Retinal pigment epithelial cell (primary cell): Measurements from ENCODE around the gene HMG20A.

Experiments used
- DNase-seq: peaks from one replicate; pipeline ENCODE4 v3.0.0-alpha.2; 2010; ENCODE audit warnings: low read depth
- H3K4me3 ChIP-seq: 2 replicates; pipeline ENCODE4 v1.5.1; 2011; ENCODE audit warnings: mild to moderate bottlenecking, low read length, control low read depth, moderate library complexity
- TF ChIP-seq, protein P1 (sequence below): conservative IDR thresholded peaks from 2 replicates; pipeline ENCODE4 v1.5.1; 2011; ENCODE audit warnings: low read depth, low read length, control low read depth, inconsistent platforms

Gene HMG20A

DNA sequence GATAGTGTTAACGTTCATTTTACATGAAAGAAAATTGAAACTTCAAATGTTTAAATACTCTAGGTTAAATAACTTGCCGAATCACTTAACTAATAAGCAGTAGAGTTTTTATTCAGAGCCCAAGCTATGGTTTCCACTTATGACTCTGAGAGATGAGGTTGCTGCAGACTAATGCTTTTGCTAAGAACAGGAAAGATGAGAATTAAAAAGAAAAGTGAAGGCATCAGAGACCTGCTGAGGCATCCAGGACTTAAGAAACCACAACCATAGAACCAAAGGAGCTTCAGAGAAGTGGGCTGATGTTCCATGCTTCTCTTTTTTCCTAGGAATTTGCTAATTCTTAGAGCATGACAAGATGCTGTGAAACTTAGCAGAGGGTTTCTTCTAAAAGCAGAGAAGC, 9.5 kb downstream of the HMG20A start:
- TF ChIP-seq, protein P1, sequence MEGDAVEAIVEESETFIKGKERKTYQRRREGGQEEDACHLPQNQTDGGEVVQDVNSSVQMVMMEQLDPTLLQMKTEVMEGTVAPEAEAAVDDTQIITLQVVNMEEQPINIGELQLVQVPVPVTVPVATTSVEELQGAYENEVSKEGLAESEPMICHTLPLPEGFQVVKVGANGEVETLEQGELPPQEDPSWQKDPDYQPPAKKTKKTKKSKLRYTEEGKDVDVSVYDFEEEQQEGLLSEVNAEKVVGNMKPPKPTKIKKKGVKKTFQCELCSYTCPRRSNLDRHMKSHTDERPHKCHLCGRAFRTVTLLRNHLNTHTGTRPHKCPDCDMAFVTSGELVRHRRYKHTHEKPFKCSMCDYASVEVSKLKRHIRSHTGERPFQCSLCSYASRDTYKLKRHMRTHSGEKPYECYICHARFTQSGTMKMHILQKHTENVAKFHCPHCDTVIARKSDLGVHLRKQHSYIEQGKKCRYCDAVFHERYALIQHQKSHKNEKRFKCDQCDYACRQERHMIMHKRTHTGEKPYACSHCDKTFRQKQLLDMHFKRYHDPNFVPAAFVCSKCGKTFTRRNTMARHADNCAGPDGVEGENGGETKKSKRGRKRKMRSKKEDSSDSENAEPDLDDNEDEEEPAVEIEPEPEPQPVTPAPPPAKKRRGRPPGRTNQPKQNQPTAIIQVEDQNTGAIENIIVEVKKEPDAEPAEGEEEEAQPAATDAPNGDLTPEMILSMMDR, result no peak

GRCh38 chr15:77430652-77431051, 10.0 kb downstream of the HMG20A start:
- no peak overlapping the region for H3K4me3 ChIP-seq
- no peak for DNase-seq
- TF ChIP-seq, protein P1, result no peak

More for the DNA sequence above, 9.5 kb downstream of the HMG20A start:
- DNase-seq, result no peak
- no peak overlapping the region for H3K4me3 ChIP-seq

- no peak overlapping the region for H3K4me3 ChIP-seq
- DNase-seq, result no peak
- TF ChIP-seq, protein P1, result no peak
Measured at GRCh38 chr15:77436822-77437221, 16.1 kb downstream of the HMG20A start.

GRCh38 chr15:77437264-77437663, 16.6 kb downstream of the HMG20A start:
- TF ChIP-seq, protein P1, result no peak
- H3K4me3 ChIP-seq, result no peak overlapping the region
- no peak for DNase-seq

DNA sequence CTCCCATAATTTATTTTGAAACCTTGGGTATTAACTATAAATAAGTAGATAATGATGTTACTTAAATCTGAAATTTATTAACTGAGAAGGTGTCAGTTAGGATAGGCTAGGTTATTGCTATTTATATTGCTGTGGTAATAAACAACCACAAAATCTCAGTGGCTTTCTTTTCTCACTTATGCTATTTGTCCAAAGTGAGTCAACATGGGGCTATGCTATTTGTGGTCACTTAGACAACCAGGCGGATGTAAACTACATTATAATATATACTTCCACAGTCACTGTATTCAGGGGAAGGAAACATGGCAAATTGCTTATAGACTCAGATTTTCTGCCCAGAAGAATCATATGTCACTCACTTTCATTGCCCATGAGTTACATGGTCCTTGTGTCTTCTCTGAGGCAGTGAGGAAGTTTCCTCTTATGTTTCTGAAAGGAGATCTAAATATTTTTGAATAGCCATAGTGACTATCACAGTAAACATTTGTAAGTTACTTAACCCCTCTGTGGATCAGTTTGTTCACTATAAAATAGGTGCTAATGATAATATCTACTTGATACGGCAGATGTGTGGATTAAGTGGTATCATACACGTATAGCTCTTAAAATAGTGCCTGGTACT, 19.8 kb downstream of the HMG20A start:
- no peak for DNase-seq

GRCh38 chr15:77446840-77447390, 26.2 kb downstream of the HMG20A start:
- H3K4me3 ChIP-seq, result no peak overlapping the region
- TF ChIP-seq, protein P1, result no peak
- no peak for DNase-seq

More for the DNA sequence above, 19.8 kb downstream of the HMG20A start:
- TF ChIP-seq, protein P1, result no peak
- no peak overlapping the region for H3K4me3 ChIP-seq

DNA sequence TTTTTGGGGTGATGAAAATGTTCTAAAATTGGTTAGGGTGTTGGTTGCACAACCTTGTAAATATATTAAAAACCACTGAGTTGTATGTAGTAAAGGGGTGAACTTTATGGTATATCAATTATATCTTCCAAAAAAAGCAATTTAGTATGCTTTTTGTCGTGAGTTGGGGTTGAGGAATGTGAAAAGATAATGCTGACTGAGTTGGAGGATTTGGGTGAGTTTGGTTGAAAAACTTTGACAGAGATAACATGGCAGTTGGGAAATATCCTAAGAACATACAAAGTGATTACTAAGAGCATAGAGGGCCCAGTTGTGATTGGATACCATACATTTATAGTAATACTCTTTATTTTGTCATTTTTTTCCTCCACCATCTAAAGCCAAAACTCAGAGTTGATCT, 33.6 kb downstream of the HMG20A start:
- no peak for DNase-seq
- TF ChIP-seq, protein P1, result no peak
- no peak overlapping the region for H3K4me3 ChIP-seq
